Measurements from ENCODE around the gene GOLGA3.
A peak's percentile ranks its signal among the peaks of the same experiment; 100 is the strongest.
"Not testable (repeated sequence)": the region's sequence is repeated elsewhere in the genome, so short reads cannot be mapped to it uniquely, and the experiment has no call there.

The GOLGA3 gene

GRCh38 chr12:132836795-132837331 is 8.2 kb upstream of the GOLGA3 start:
- H3K9me3 ChIP-seq (ENCODE audit: control insufficient read depth, insufficient read depth, low read length): no peaks in the 10 kb centered on the region
- no peaks in the 10 kb centered on the region for H3K4me1 ChIP-seq (ENCODE audit: insufficient read depth, low read length)
- H3K9ac ChIP-seq (ENCODE audit: low read depth, low read length): no peak overlapping the region
- H3K36me3 ChIP-seq (ENCODE audit: insufficient read depth, low read length): no peaks in the 10 kb centered on the region; the same call in 1 of the 2 replicates

GRCh38 chr12:132836230-132836629 is 7.6 kb upstream of the GOLGA3 start:
- not testable (repeated sequence) for H3K4me1 ChIP-seq (ENCODE audit: insufficient read depth, low read length); H3K36me3 ChIP-seq (ENCODE audit: insufficient read depth, low read length); H3K9me3 ChIP-seq (ENCODE audit: control insufficient read depth, insufficient read depth, low read length); H3K9ac ChIP-seq (ENCODE audit: low read depth, low read length)

GRCh38 chr12:132835076-132836025 is 6.7 kb upstream of the GOLGA3 start:
- H3K4me1 ChIP-seq (ENCODE audit: insufficient read depth, low read length): no peaks in the 10 kb centered on the region

GRCh38 chr12:132834181-132834711 is 5.6 kb upstream of the GOLGA3 start:
- H3K4me1 ChIP-seq (ENCODE audit: insufficient read depth, low read length): no peaks in the 10 kb centered on the region
- no peaks in the 10 kb centered on the region; the same call in 1 of the 2 replicates for H3K36me3 ChIP-seq (ENCODE audit: insufficient read depth, low read length)
- no peak overlapping the region for H3K9ac ChIP-seq (ENCODE audit: low read depth, low read length)
- H3K9me3 ChIP-seq (ENCODE audit: control insufficient read depth, insufficient read depth, low read length): no peaks in the 10 kb centered on the region

More at GRCh38 chr12:132835076-132836025, 6.7 kb upstream of the GOLGA3 start:
- H3K36me3 ChIP-seq (ENCODE audit: insufficient read depth, low read length): no peaks in the 10 kb centered on the region; the same call in 1 of the 2 replicates
- H3K9me3 ChIP-seq (ENCODE audit: control insufficient read depth, insufficient read depth, low read length): no peaks in the 10 kb centered on the region
- no peak overlapping the region for H3K9ac ChIP-seq (ENCODE audit: low read depth, low read length)

- Histone ChIP-seq H3K4me1 (ENCODE audit: insufficient read depth, low read length) (no peaks in the 10 kb centered on the region), H3K9ac (ENCODE audit: low read depth, low read length) (no peak overlapping the region), H3K9me3 (ENCODE audit: control insufficient read depth, insufficient read depth, low read length) (no peaks in the 10 kb centered on the region), H3K36me3 (ENCODE audit: insufficient read depth, low read length) (no peaks in the 10 kb centered on the region; the same call in 1 of the 2 replicates)
These were observed 4.7 kb upstream of the GOLGA3 start for GRCh38 chr12:132833341-132833740.

GRCh38 chr12:132831771-132832170 is 3.1 kb upstream of the GOLGA3 start:
- no peak overlapping the region for H3K9ac ChIP-seq (ENCODE audit: low read depth, low read length)
- no peaks in the 10 kb centered on the region for H3K9me3 ChIP-seq (ENCODE audit: control insufficient read depth, insufficient read depth, low read length)
- peaks cover 7% of the 10 kb centered on the region; the same call in 1 of the 2 replicates for H3K36me3 ChIP-seq (ENCODE audit: insufficient read depth, low read length)
- H3K4me1 ChIP-seq (ENCODE audit: insufficient read depth, low read length): no peaks in the 10 kb centered on the region

- Histone ChIP-seq H3K9ac (ENCODE audit: low read depth, low read length) (peak overlapping the region; percentile 96), H3K36me3 (ENCODE audit: insufficient read depth, low read length) (peaks cover 9% of the 10 kb centered on the region), H3K9me3 (ENCODE audit: control insufficient read depth, insufficient read depth, low read length) (no peaks in the 10 kb centered on the region), H3K4me1 (ENCODE audit: insufficient read depth, low read length) (no peaks in the 10 kb centered on the region)
These were observed 636 bp downstream of the GOLGA3 start for GRCh38 chr12:132827763-132828703.

GRCh38 chr12:132825861-132826260 is 2.8 kb downstream of the GOLGA3 start:
- H3K36me3 ChIP-seq (ENCODE audit: insufficient read depth, low read length): peaks cover 9% of the 10 kb centered on the region
- no peak overlapping the region for H3K9ac ChIP-seq (ENCODE audit: low read depth, low read length)
- no peaks in the 10 kb centered on the region for H3K4me1 ChIP-seq (ENCODE audit: insufficient read depth, low read length)
- no peaks in the 10 kb centered on the region for H3K9me3 ChIP-seq (ENCODE audit: control insufficient read depth, insufficient read depth, low read length)

- Histone ChIP-seq H3K36me3 (ENCODE audit: insufficient read depth, low read length) (peaks cover 9% of the 10 kb centered on the region), H3K9ac (ENCODE audit: low read depth, low read length) (no peak overlapping the region), H3K4me1 (ENCODE audit: insufficient read depth, low read length) (no peaks in the 10 kb centered on the region)
These were observed 3.6 kb downstream of the GOLGA3 start for GRCh38 chr12:132825089-132825488.

GRCh38 chr12:132824053-132824452 is 4.6 kb downstream of the GOLGA3 start:
- H3K36me3 ChIP-seq (ENCODE audit: insufficient read depth, low read length): peaks cover 9% of the 10 kb centered on the region

More at GRCh38 chr12:132825089-132825488, 3.6 kb downstream of the GOLGA3 start:
- H3K9me3 ChIP-seq (ENCODE audit: control insufficient read depth, insufficient read depth, low read length): no peaks in the 10 kb centered on the region

GRCh38 chr12:132818562-132818961 is 10.1 kb downstream of the GOLGA3 start:
- Histone ChIP-seq H3K9ac (ENCODE audit: low read depth, low read length) (no peak overlapping the region), H3K36me3 (ENCODE audit: insufficient read depth, low read length) (peaks cover 16% of the 10 kb centered on the region), H3K9me3 (ENCODE audit: control insufficient read depth, insufficient read depth, low read length) (no peaks in the 10 kb centered on the region), H3K4me1 (ENCODE audit: insufficient read depth, low read length) (no peaks in the 10 kb centered on the region)

More at GRCh38 chr12:132824053-132824452, 4.6 kb downstream of the GOLGA3 start:
- H3K9ac ChIP-seq (ENCODE audit: low read depth, low read length): no peak overlapping the region
- H3K4me1 ChIP-seq (ENCODE audit: insufficient read depth, low read length): no peaks in the 10 kb centered on the region
- no peaks in the 10 kb centered on the region for H3K9me3 ChIP-seq (ENCODE audit: control insufficient read depth, insufficient read depth, low read length)

GRCh38 chr12:132814232-132814631 is 14.4 kb downstream of the GOLGA3 start:
- Histone ChIP-seq H3K36me3 (ENCODE audit: insufficient read depth, low read length) (peaks cover 30% of the 10 kb centered on the region), H3K4me1 (ENCODE audit: insufficient read depth, low read length) (no peaks in the 10 kb centered on the region), H3K9me3 (ENCODE audit: control insufficient read depth, insufficient read depth, low read length) (no peaks in the 10 kb centered on the region), H3K9ac (ENCODE audit: low read depth, low read length) (no peak overlapping the region)

- Histone ChIP-seq H3K36me3 (ENCODE audit: insufficient read depth, low read length) (peaks cover 26% of the 10 kb centered on the region), H3K9ac (ENCODE audit: low read depth, low read length) (no peak overlapping the region), H3K9me3 (ENCODE audit: control insufficient read depth, insufficient read depth, low read length) (no peaks in the 10 kb centered on the region), H3K4me1 (ENCODE audit: insufficient read depth, low read length) (no peaks in the 10 kb centered on the region)
These were observed 15.2 kb downstream of the GOLGA3 start for GRCh38 chr12:132813443-132813842.

Measured in ES-I3 (cell line).